Renal cortex interstitium (tissue), 11 donors: ENCODE measurements around the gene AFG1L. TPM values are rescaled to one million over a fixed set of nuclear protein-coding genes. Genes with fewer than 3 reads are reported as not detected.
"Not testable (repeated sequence)": the region's sequence is repeated elsewhere in the genome, so short reads cannot be mapped to it uniquely, and the experiment has no call there.

Source experiments
- DNase-seq, 11 donors: peaks; one replicate each; pipeline ENCODE4 v3.0.0-alpha.2; 2013; ENCODE audit warnings: low read depth in 9 of 11, low spot score in 4 of 11; ENCODE audit errors: extremely low read depth in 1 of 11
- polyA plus RNA-seq, 3 donors: library from polyadenylated mRNA; unstranded; fragments of 120-200 nt; gene quantifications; one replicate each; pipeline ENCODE4 v1.2.1, GENCODE V29; 2013; ENCODE audit not compliant: insufficient read length in 3 of 3

The AFG1L gene
- polyA plus RNA-seq, 3 donors, result 6.5 to 8.8 (median 8.2) TPM

- DNase-seq, result no peak
Observed at GRCh38 chr6:108277295-108277694, 17.6 kb upstream of the AFG1L start.

GRCh38 chr6:108277831-108278230 is 17.0 kb upstream of the AFG1L start:
- no peak for DNase-seq

GRCh38 chr6:108285381-108285780 is 9.5 kb upstream of the AFG1L start:
- DNase-seq, result no peak

- DNase-seq, result no peak
Observed at GRCh38 chr6:108286366-108286765, 8.5 kb upstream of the AFG1L start.

- DNase-seq, result no peak
Observed at GRCh38 chr6:108287373-108287772, 7.5 kb upstream of the AFG1L start.

GRCh38 chr6:108288742-108289141 is 6.1 kb upstream of the AFG1L start:
- DNase-seq, result no peak

- DNase-seq, result no peak
Observed at GRCh38 chr6:108291091-108291490, 3.8 kb upstream of the AFG1L start.

GRCh38 chr6:108292561-108292960 is 2.3 kb upstream of the AFG1L start:
- DNase-seq, result not testable (repeated sequence)

- DNase-seq, result no peak
Observed at GRCh38 chr6:108293527-108294296, 1.1 kb upstream of the AFG1L start.

- DNase-seq, result peak in 1 of 11 donors; percentile 7
Observed at GRCh38 chr6:108294297-108294726, 542 bp upstream of the AFG1L start.

- peak in 1 of 11 donors; percentile 6 for DNase-seq
Observed at GRCh38 chr6:108295676-108296075, 822 bp downstream of the AFG1L start.

- no peak for DNase-seq
Observed at GRCh38 chr6:108302386-108302785, 7.5 kb downstream of the AFG1L start.

GRCh38 chr6:108304646-108305045 is 9.8 kb downstream of the AFG1L start:
- no peak for DNase-seq

GRCh38 chr6:108308641-108309040 is 13.8 kb downstream of the AFG1L start:
- DNase-seq, result not testable (repeated sequence)

GRCh38 chr6:108309844-108310243 is 15.0 kb downstream of the AFG1L start:
- DNase-seq, result no peak

- DNase-seq, result no peak
Observed at GRCh38 chr6:108312605-108313004, 17.8 kb downstream of the AFG1L start.

- DNase-seq, result no peak
Observed at GRCh38 chr6:108321253-108321747, 26.4 kb downstream of the AFG1L start.

- DNase-seq, result no peak
Observed at GRCh38 chr6:108322728-108323127, 27.9 kb downstream of the AFG1L start.

- DNase-seq, result peak in 1 of 11 donors; percentile 1
Observed at GRCh38 chr6:108323710-108324466, 29.0 kb downstream of the AFG1L start.

GRCh38 chr6:108330221-108330785 is 35.4 kb downstream of the AFG1L start:
- not testable (repeated sequence) for DNase-seq
